H9 (cell line): Measurements from ENCODE around the gene MAPK12. TPM values are rescaled to one million over a fixed set of nuclear protein-coding genes. Genes with fewer than 3 reads are reported as not detected.

ENCODE experiments used
- DNase-seq: peaks from one replicate; pipeline ENCODE4 v3.0.0-alpha.2; 2017
- H2AFZ ChIP-seq: one replicate; pipeline ENCODE4 v1.6.1; 2013; ENCODE audit warnings: mild to moderate bottlenecking, low read length, control low read depth, moderate library complexity
- H2AK5ac ChIP-seq: 2 replicates; pipeline ENCODE4 v1.6.1; 2013; ENCODE audit warnings: low read length, control low read depth, mixed read lengths; ENCODE audit not compliant: insufficient read length
- H2BK120ac ChIP-seq: one replicate; pipeline ENCODE4 v1.6.1; 2013; ENCODE audit warnings: low read depth, mild to moderate bottlenecking, low read length, control low read depth, inconsistent platforms; ENCODE audit not compliant: poor library complexity, severe bottlenecking
- H2BK12ac ChIP-seq: 2 replicates; pipeline ENCODE4 v1.6.1; 2013; ENCODE audit warnings: low read length, control low read depth, mixed read lengths, low read depth; ENCODE audit not compliant: insufficient read length
- H2BK15ac ChIP-seq: 2 replicates; pipeline ENCODE4 v1.6.1; 2013; ENCODE audit warnings: low read depth, low read length, control low read depth
- H2BK20ac ChIP-seq: one replicate; pipeline ENCODE4 v1.6.1; 2013; ENCODE audit warnings: low read depth, mild to moderate bottlenecking, low read length, control low read depth, inconsistent platforms; ENCODE audit not compliant: poor library complexity, severe bottlenecking
- H2BK5ac ChIP-seq: 2 replicates; pipeline ENCODE4 v1.6.1; 2013; ENCODE audit warnings: low read length, control low read depth, mixed read lengths; ENCODE audit not compliant: insufficient read length
- H3K14ac ChIP-seq: 2 replicates; pipeline ENCODE4 v1.6.1; 2013; ENCODE audit warnings: low read length, control low read depth; ENCODE audit not compliant: insufficient read depth
- H3K18ac ChIP-seq: 2 replicates; pipeline ENCODE4 v1.6.1; 2013; ENCODE audit warnings: low read depth, mild to moderate bottlenecking, mixed read lengths, low read length, control low read depth; ENCODE audit not compliant: insufficient read length
- H3K23ac ChIP-seq: 2 replicates; pipeline ENCODE4 v1.6.1; 2013; ENCODE audit warnings: low read length, control low read depth, mixed read lengths, low read depth; ENCODE audit not compliant: insufficient read length
- H3K23me2 ChIP-seq: 2 replicates; pipeline ENCODE4 v1.6.1; 2013; ENCODE audit warnings: low read depth, mild to moderate bottlenecking, mixed read lengths, low read length, control low read depth; ENCODE audit not compliant: insufficient read length, poor library complexity, severe bottlenecking
- H3K27ac ChIP-seq: 2 replicates; pipeline ENCODE4 v1.5.1; 2013; ENCODE audit warnings: low read length, control low read depth, mixed read lengths, low read depth; ENCODE audit not compliant: insufficient read length
- H3K27me3 ChIP-seq: 2 replicates; pipeline ENCODE4 v1.6.1; 2013; ENCODE audit warnings: low read length, control low read depth, inconsistent platforms; ENCODE audit not compliant: insufficient read depth
- H3K4ac ChIP-seq: 2 replicates; pipeline ENCODE4 v1.6.1; 2013; ENCODE audit warnings: low read depth, mild to moderate bottlenecking, control low read depth, inconsistent platforms, low read length, moderate library complexity
- H3K4me1 ChIP-seq: 2 replicates; pipeline ENCODE4 v1.6.1; 2013; ENCODE audit warnings: low read length, control low read depth, inconsistent platforms; ENCODE audit not compliant: insufficient read depth
- H3K4me2 ChIP-seq: 2 replicates; pipeline ENCODE4 v1.6.1; 2013; ENCODE audit warnings: low read length, control low read depth, mixed read lengths; ENCODE audit not compliant: insufficient read length, insufficient read depth
- H3K56ac ChIP-seq: 2 replicates; pipeline ENCODE4 v1.6.1; 2013; ENCODE audit warnings: low read depth, mild to moderate bottlenecking, mixed read lengths, low read length, control low read depth; ENCODE audit not compliant: insufficient read length
- H3K79me1 ChIP-seq: 2 replicates; pipeline ENCODE4 v1.6.1; 2013; ENCODE audit warnings: low read depth, mild to moderate bottlenecking, moderate library complexity, low read length, control low read depth, inconsistent platforms; ENCODE audit not compliant: insufficient read depth, poor library complexity, severe bottlenecking
- H3K79me2 ChIP-seq: 2 replicates; pipeline ENCODE4 v1.6.1; 2013; ENCODE audit warnings: low read length, control low read depth, inconsistent platforms; ENCODE audit not compliant: insufficient read depth
- H3K9ac ChIP-seq: 2 replicates; pipeline ENCODE4 v1.6.1; 2013; ENCODE audit warnings: low read length, control low read depth, mixed read lengths; ENCODE audit not compliant: insufficient read length; ENCODE audit errors: extremely low read depth
- H3K9me3 ChIP-seq: one replicate; pipeline ENCODE4 v1.6.1; 2013; ENCODE audit warnings: low read depth, low read length, inconsistent platforms; ENCODE audit not compliant: control insufficient read depth
- H3T11ph ChIP-seq: one replicate; pipeline ENCODE4 v1.6.1; 2013; ENCODE audit warnings: mild to moderate bottlenecking, low read length, control low read depth, inconsistent platforms
- H4K20me1 ChIP-seq: one replicate; pipeline ENCODE4 v1.6.1; 2013; ENCODE audit not compliant: control insufficient read depth, insufficient read length, insufficient read depth
- H4K5ac ChIP-seq: 2 replicates; pipeline ENCODE4 v1.6.1; 2013; ENCODE audit warnings: low read depth, mild to moderate bottlenecking, mixed read lengths, low read length, control low read depth; ENCODE audit not compliant: insufficient read length
- H4K8ac ChIP-seq: replicated peaks from 2 replicates; pipeline ENCODE4 v1.6.1; 2013; ENCODE audit warnings: low read length, control low read depth, mixed read lengths, low read depth; ENCODE audit not compliant: insufficient read length
- H4K91ac ChIP-seq: 2 replicates; pipeline ENCODE4 v1.6.1; 2013; ENCODE audit warnings: low read depth, mild to moderate bottlenecking, moderate library complexity, mixed read lengths, low read length, control low read depth; ENCODE audit not compliant: insufficient read length
- H3K27ac Mint-ChIP-seq, 3 experiments: 2 replicates in 2 of 3; 3 replicates in 1 of 3; pipeline ENCODE4 v1.8.0; 2020 to 2021; ENCODE audit warnings: mixed read lengths in 3 of 3, mild to moderate bottlenecking in 1 of 3, moderate library complexity in 1 of 3
- H3K27me3 Mint-ChIP-seq: 2 replicates; pipeline ENCODE4 v1.8.0; 2021; ENCODE audit warnings: low read depth, mild to moderate bottlenecking, moderate library complexity, mixed read lengths
- H3K36me3 Mint-ChIP-seq, 3 experiments: 2 replicates in 2 of 3; 3 replicates in 1 of 3; pipeline ENCODE4 v1.8.0; 2020 to 2021; ENCODE audit warnings: low read depth in 3 of 3, mixed read lengths in 3 of 3; ENCODE audit not compliant: insufficient read depth in 1 of 3
- H3K4me1 Mint-ChIP-seq, 2 experiments: 2 replicates each; pipeline ENCODE4 v1.8.0; 2020; ENCODE audit warnings: mixed read lengths in 2 of 2
- H3K4me3 Mint-ChIP-seq, 2 experiments: 2 replicates in 1 of 2; 3 replicates in 1 of 2; pipeline ENCODE4 v1.8.0; 2020 to 2021; ENCODE audit warnings: mild to moderate bottlenecking in 2 of 2, mixed read lengths in 2 of 2, moderate library complexity in 1 of 2
- H3K9me3 Mint-ChIP-seq, 2 experiments: 2 replicates in 1 of 2; 3 replicates in 1 of 2; pipeline ENCODE4 v1.8.0; 2020; ENCODE audit warnings: mild to moderate bottlenecking in 2 of 2, mixed read lengths in 2 of 2, moderate library complexity in 1 of 2
- WGBS: extraction: QIAGEN DNeasy Blood & Tissue Kit; methylation state at CpG from one replicate; pipeline ENCODE4 v1.1.7; 2013; ENCODE audit warnings: missing lambda C conversion rate, low lambda C conversion rate, mixed read lengths; ENCODE audit not compliant: insufficient read length; ENCODE audit errors: extremely low coverage; 5-methylcytosine and 5-hydroxymethylcytosine counted together
- total RNA-seq: library from RNA; stranded (reverse); gene quantifications from 2 replicates; pipeline ENCODE4 v1.2.1, GENCODE V29; 2021
- TF ChIP-seq, protein P1 (sequence below): fragments of 200-600 bp; sonication (generic); conservative IDR thresholded peaks from 3 replicates; pipeline ENCODE4 v1.8.0; 2021; ENCODE audit warnings: antibody characterized with exemption, mild to moderate bottlenecking

MAPK12 gene
- total RNA-seq, 1 experiment from 2014 or later = 31.3 TPM

DNA sequence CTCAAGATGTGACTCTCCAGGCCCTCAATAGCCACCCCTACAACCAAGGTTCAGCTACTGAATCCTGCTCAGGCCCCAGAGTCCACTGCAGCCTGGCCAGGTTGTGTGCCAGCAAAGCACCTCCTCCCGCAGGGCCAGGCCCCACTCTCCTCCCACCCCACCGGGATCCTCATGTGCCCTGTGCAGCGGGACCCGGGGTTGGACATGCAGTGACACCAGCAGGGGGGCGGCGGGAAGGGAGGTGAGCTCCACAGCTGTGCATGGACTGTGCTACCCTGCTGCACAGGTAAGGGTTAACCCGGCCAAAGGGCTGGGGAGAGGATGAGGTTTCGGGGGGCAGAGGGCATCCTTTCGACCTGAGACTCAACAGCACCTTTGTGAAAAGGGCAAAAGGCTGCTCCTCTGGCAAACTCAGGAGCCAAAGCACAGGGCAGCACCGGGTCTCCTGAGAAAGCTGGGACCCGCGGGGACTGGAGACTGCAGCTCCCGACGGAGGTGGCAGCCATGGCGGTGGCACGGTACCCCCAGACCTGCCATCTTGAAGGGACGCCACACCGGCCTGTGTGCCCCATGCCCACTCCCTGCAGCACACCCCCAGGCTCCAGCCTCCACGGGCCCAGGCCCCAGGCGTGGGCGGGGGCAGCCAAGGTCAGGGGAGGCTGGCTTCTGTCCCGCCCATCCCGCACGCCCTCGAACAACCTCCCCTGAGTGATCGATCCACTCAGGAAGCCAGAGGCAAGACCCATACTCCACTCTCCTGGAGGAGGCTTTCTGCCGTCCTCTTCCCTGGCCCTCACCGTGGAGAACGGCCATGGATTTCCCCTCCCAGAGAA, 35.4 kb upstream of the MAPK12 start:
- H3K4me3 Mint-ChIP-seq = no peak overlapping the region
- WGBS = no CpG with 5 or more reads among the region's 29 CpGs

More for the DNA sequence above, 35.4 kb upstream of the MAPK12 start:
- no peak overlapping the region for H2BK120ac ChIP-seq
- no peak overlapping the region for H4K5ac ChIP-seq
- Mint-ChIP-seq H3K9me3 (no peaks in the 10 kb centered on the region; a peak in 1 of 5 replicates), H3K36me3 (peaks cover 0 to 2% (median 0%) of the 10 kb centered on the region in 3 experiments; a peak in 2 of 7 replicates), H3K27ac (peak overlapping the region in 1 of 3 experiments; percentile 68; a peak in 2 of 7 replicates), H3K27me3 (peaks cover 1% of the 10 kb centered on the region; the same call in 1 of the 2 replicates), H3K4me1 (peaks cover 18 to 34% of the 10 kb centered on the region in 2 experiments)
- H3K79me1 ChIP-seq = peaks cover 2% of the 10 kb centered on the region
- no peak overlapping the region for H3K23ac ChIP-seq
- H3K9me3 ChIP-seq = no peaks in the 10 kb centered on the region
- TF ChIP-seq, protein P1, sequence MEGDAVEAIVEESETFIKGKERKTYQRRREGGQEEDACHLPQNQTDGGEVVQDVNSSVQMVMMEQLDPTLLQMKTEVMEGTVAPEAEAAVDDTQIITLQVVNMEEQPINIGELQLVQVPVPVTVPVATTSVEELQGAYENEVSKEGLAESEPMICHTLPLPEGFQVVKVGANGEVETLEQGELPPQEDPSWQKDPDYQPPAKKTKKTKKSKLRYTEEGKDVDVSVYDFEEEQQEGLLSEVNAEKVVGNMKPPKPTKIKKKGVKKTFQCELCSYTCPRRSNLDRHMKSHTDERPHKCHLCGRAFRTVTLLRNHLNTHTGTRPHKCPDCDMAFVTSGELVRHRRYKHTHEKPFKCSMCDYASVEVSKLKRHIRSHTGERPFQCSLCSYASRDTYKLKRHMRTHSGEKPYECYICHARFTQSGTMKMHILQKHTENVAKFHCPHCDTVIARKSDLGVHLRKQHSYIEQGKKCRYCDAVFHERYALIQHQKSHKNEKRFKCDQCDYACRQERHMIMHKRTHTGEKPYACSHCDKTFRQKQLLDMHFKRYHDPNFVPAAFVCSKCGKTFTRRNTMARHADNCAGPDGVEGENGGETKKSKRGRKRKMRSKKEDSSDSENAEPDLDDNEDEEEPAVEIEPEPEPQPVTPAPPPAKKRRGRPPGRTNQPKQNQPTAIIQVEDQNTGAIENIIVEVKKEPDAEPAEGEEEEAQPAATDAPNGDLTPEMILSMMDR = no peak
- no peak overlapping the region for H4K91ac ChIP-seq
- H2BK20ac ChIP-seq = no peak overlapping the region
- DNase-seq = no peak
- H3K56ac ChIP-seq = no peak overlapping the region
- no peak overlapping the region for H3K4ac ChIP-seq
- H3K9ac ChIP-seq = no peak overlapping the region
- H2BK15ac ChIP-seq = no peak overlapping the region
- H4K8ac ChIP-seq = no peak overlapping the region
- H2AK5ac ChIP-seq = no peak overlapping the region
- peaks cover 6% of the 10 kb centered on the region for H3K23me2 ChIP-seq
- no peak overlapping the region for H3K27ac ChIP-seq
- no peaks in the 10 kb centered on the region; the same call in 1 of the 2 replicates for H3K79me2 ChIP-seq
- no peak overlapping the region for H3K18ac ChIP-seq
- no peaks in the 10 kb centered on the region for H4K20me1 ChIP-seq
- no peak overlapping the region for H3K4me2 ChIP-seq
- no peak overlapping the region for H3K14ac ChIP-seq
- H3T11ph ChIP-seq = no peak overlapping the region
- no peak overlapping the region for H2BK12ac ChIP-seq
- H3K4me1 ChIP-seq = no peaks in the 10 kb centered on the region
- no peak overlapping the region for H2BK5ac ChIP-seq
- no peaks in the 10 kb centered on the region for H3K27me3 ChIP-seq
- no peak overlapping the region for H2AFZ ChIP-seq
